Stimulated activated CD8-positive, alpha-beta memory T cell treated with anti-CD3 and anti-CD28 coated beads, Interleukin-12 subunit alpha, Interleukin-12 subunit beta, amount 100 ng/mL, for 24 hours (primary cell): ENCODE results near the gene POLR1G.
A peak's percentile ranks its signal among the peaks of the same experiment; 100 is the strongest.

ENCODE experiments used
- DNase-seq: peaks from one replicate; pipeline ENCODE4 v3.0.0-alpha.2; 2020; ENCODE audit errors: extremely low read depth

POLR1G gene

GRCh38 chr19:45406226-45407090 is at the start of gene POLR1G:
Gene POLR1G (plus strand): TSS chr19:45406644. CDS start chr19:45406697, 53 bp downstream.
- DNase-seq: peak; percentile 63

- DNase-seq: no peak
Observed at GRCh38 chr19:45356760-45357444, 49.5 kb upstream of the POLR1G start.

GRCh38 chr19:45357445-45357783 is 49.0 kb upstream of the POLR1G start:
- no peak for DNase-seq

- DNase-seq: no peak
Observed at GRCh38 chr19:45358213-45358792, 48.1 kb upstream of the POLR1G start.

- DNase-seq: no peak
Observed at GRCh38 chr19:45361608-45362007, 44.8 kb upstream of the POLR1G start.

GRCh38 chr19:45362291-45362690 is 44.2 kb upstream of the POLR1G start:
- DNase-seq: no peak

- DNase-seq: no peak
Observed at GRCh38 chr19:45363861-45364459, 42.5 kb upstream of the POLR1G start.

GRCh38 chr19:45364696-45365095 is 41.7 kb upstream of the POLR1G start:
- no peak for DNase-seq

- no peak for DNase-seq
Observed at GRCh38 chr19:45368127-45368526, 38.3 kb upstream of the POLR1G start.

GRCh38 chr19:45368737-45369340 is 37.6 kb upstream of the POLR1G start:
- DNase-seq: no peak

- peak; percentile 97 for DNase-seq
Observed at GRCh38 chr19:45370410-45371204, 35.8 kb upstream of the POLR1G start, which contains the start of gene ERCC2. Gene ERCC2 (minus strand): TSS chr19:45370573. CDS start chr19:45370540, 33 bp downstream.

- DNase-seq: no peak
Observed at GRCh38 chr19:45376045-45376724, 30.3 kb upstream of the POLR1G start.

GRCh38 chr19:45380107-45380506 is 26.3 kb upstream of the POLR1G start:
- DNase-seq: no peak

- DNase-seq: no peak
Observed at GRCh38 chr19:45382426-45382825, 24.0 kb upstream of the POLR1G start.

GRCh38 chr19:45385392-45386221 is 20.8 kb upstream of the POLR1G start:
- DNase-seq: no peak

- no peak for DNase-seq
Observed at GRCh38 chr19:45391346-45391745, 15.1 kb upstream of the POLR1G start.

- DNase-seq: no peak
Observed at GRCh38 chr19:45391871-45392665, 14.4 kb upstream of the POLR1G start.

- no peak for DNase-seq
Observed at GRCh38 chr19:45395821-45396617, 10.4 kb upstream of the POLR1G start.
